Mammary epithelial cell (primary cell): ENCODE results near the gene HESX1.

Experiments
- CTCF ChIP-seq, 2 donors: IDR thresholded peaks in 1 of 2; conservative IDR thresholded peaks in 1 of 2; 2 replicates each; pipeline ENCODE4 v1.5.1; 2011 to 2012; ENCODE audit warnings: inconsistent platforms in 2 of 2, low read length in 2 of 2, mild to moderate bottlenecking in 2 of 2, control low read depth in 1 of 2, low read depth in 1 of 2; ENCODE audit not compliant: insufficient read depth in 1 of 2; ENCODE audit errors: extremely low read depth in 1 of 2
- EZH2 ChIP-seq: IDR thresholded peaks from 2 replicates; pipeline ENCODE4 v1.6.1; 2012; ENCODE audit warnings: low read length, inconsistent platforms, borderline replicate concordance

GRCh38 chr3:57173687-57174086 lies 26.1 kb downstream of the HESX1 start:
- TF ChIP-seq CTCF (conservative IDR thresholded peaks at IDR 0.05 in 1 of 2, IDR thresholded peaks at IDR 0.05 in 1 of 2; ENCODE audit: extremely low read depth in 1 of 2, insufficient read depth in 1 of 2, low read depth in 1 of 2, low read length in 2 of 2), result no peak
- TF ChIP-seq EZH2, result no peak
